Keratinocyte (primary cell): ENCODE results near the gene CASK.

Experiments
- CTCF ChIP-seq, 3 experiments: IDR thresholded peaks in 1 of 3; conservative IDR thresholded peaks in 1 of 3; optimal IDR thresholded peaks in 1 of 3; 2 replicates in 2 of 3; 3 replicates in 1 of 3; pipeline versions ENCODE3 to v1.5.1; 2011; ENCODE audit warnings: low read length in 3 of 3, mild to moderate bottlenecking in 3 of 3, moderate library complexity in 2 of 3, control low read depth in 1 of 3, inconsistent platforms in 1 of 3; ENCODE audit not compliant: insufficient read depth in 2 of 3; ENCODE audit errors: extremely low read depth in 1 of 3
- EZH2 ChIP-seq: IDR thresholded peaks from one replicate; pipeline ENCODE4 v1.6.1; 2012; ENCODE audit warnings: inconsistent platforms, mild to moderate bottlenecking, low read length, moderate library complexity

- TF ChIP-seq EZH2 (no peak), CTCF (optimal IDR thresholded peaks at IDR 0.05 in 1 of 3, IDR thresholded peaks at IDR 0.05 in 1 of 3, conservative IDR thresholded peaks at IDR 0.05 in 1 of 3; ENCODE audit: extremely low read depth in 1 of 3, insufficient read depth in 2 of 3, low read length in 3 of 3) (no peak)
These were observed 315.1 kb downstream of the CASK start for GRCh38 chrX:41608244-41608643.
